ENCODE results near the gene CD40. TPM values are rescaled to one million over a fixed set of nuclear protein-coding genes. Genes with fewer than 3 reads are reported as not detected.

CD40 gene
- polyA plus RNA-seq, 1 of the 3 experiments (the other 2 are of a cell fraction): not detected

GRCh38 chr20:46108435-46108841 lies 9.7 kb upstream of the CD40 start:
- H3K9me3 ChIP-seq: no peaks in the 10 kb centered on the region
- no peaks in the 10 kb centered on the region for H3K9me2 ChIP-seq
- no peak overlapping the region for H3K4me2 ChIP-seq
- TF ChIP-seq PBX3 (IDR thresholded peaks at IDR 0.05) (no peak), RCOR1 (IDR thresholded peaks at IDR 0.05; ENCODE audit: low read length) (no peak), CHD2 (IDR thresholded peaks at IDR 0.05; ENCODE audit: low read length, partially characterized antibody) (no peak), TEAD4 (IDR thresholded peaks at IDR 0.05; ENCODE audit: borderline replicate concordance, insufficient read depth) (no peak), YY1 (IDR thresholded peaks at IDR 0.05; ENCODE audit: low read depth) (no peak), FOSL2 (IDR thresholded peaks at IDR 0.05; ENCODE audit: borderline replicate concordance, low read depth) (no peak), RXRA (IDR thresholded peaks at IDR 0.05; ENCODE audit: borderline replicate concordance, low read depth) (no peak), RAD21 (IDR thresholded peaks at IDR 0.05; ENCODE audit: low read length) (no peak), FOXM1 (IDR thresholded peaks at IDR 0.05; ENCODE audit: low read depth) (no peak), JUND (IDR thresholded peaks at IDR 0.05) (no peak), RFX5 (IDR thresholded peaks at IDR 0.05; ENCODE audit: low read length) (no peak), EP300 (IDR thresholded peaks at IDR 0.05; ENCODE audit: borderline replicate concordance in 1 of 2, low read depth in 1 of 2, low read length in 1 of 2) (no peak), FOXJ3 (CRISPR knock-in tag; IDR thresholded peaks at IDR 0.05) (no peak), SMC3 (IDR thresholded peaks at IDR 0.05; ENCODE audit: low read depth, low read length) (no peak), REST (IDR thresholded peaks at IDR 0.05; ENCODE audit: low read depth, low read length) (no peak), ELF1 (IDR thresholded peaks at IDR 0.05) (no peak)
- TF ChIP-seq, protein P1, sequence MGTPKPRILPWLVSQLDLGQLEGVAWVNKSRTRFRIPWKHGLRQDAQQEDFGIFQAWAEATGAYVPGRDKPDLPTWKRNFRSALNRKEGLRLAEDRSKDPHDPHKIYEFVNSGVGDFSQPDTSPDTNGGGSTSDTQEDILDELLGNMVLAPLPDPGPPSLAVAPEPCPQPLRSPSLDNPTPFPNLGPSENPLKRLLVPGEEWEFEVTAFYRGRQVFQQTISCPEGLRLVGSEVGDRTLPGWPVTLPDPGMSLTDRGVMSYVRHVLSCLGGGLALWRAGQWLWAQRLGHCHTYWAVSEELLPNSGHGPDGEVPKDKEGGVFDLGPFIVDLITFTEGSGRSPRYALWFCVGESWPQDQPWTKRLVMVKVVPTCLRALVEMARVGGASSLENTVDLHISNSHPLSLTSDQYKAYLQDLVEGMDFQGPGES (IDR thresholded peaks at IDR 0.05; ENCODE audit: low read depth, low read length): no peak
- TF ChIP-seq, protein P2, sequence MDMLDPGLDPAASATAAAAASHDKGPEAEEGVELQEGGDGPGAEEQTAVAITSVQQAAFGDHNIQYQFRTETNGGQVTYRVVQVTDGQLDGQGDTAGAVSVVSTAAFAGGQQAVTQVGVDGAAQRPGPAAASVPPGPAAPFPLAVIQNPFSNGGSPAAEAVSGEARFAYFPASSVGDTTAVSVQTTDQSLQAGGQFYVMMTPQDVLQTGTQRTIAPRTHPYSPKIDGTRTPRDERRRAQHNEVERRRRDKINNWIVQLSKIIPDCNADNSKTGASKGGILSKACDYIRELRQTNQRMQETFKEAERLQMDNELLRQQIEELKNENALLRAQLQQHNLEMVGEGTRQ (IDR thresholded peaks at IDR 0.05; ENCODE audit: borderline replicate concordance, low read depth, low read length): no peak
- peaks cover 0 to 6% of the 10 kb centered on the region in 2 experiments; a peak in 1 of 4 replicates for H3K4me1 ChIP-seq (ENCODE audit: control insufficient read depth in 1 of 2, insufficient read depth in 2 of 2, low read depth in 1 of 2, low read length in 1 of 2)
- POLR2A ChIA-PET: no interaction called here
- H3K27ac ChIP-seq (ENCODE audit: low read depth in 2 of 2, low read length in 1 of 2): no peak overlapping the region
- H3K4me3 ChIP-seq (ENCODE audit: low read depth in 2 of 2, low read length in 1 of 2): no peak overlapping the region
- DNase-seq: no peak
- H4K20me1 ChIP-seq (ENCODE audit: insufficient read depth): no peaks in the 10 kb centered on the region
- no peaks in the 10 kb centered on the region for H3F3A ChIP-seq (replicated peaks; ENCODE audit: insufficient read depth)
- no peak overlapping the region for H2AFZ ChIP-seq (ENCODE audit: low read depth)
- H3K36me3 ChIP-seq (replicated peaks in 1 of 2; ENCODE audit: control insufficient read depth in 1 of 2, insufficient read depth in 2 of 2, low read length in 1 of 2): no peaks in the 10 kb centered on the region
- H3K27me3 ChIP-seq (ENCODE audit: insufficient read depth): peaks cover 11% of the 10 kb centered on the region
- H3K79me2 ChIP-seq (ENCODE audit: insufficient read depth): no peaks in the 10 kb centered on the region
- no peak overlapping the region for H3K9ac ChIP-seq
- 76% methylated on average over 5 of the region's 5 CpGs for WGBS (ENCODE audit: low lambda C conversion rate)
- CTCF ChIA-PET: interaction anchor here (0.8 to 1.7 kb wide), 2 partner anchors 17 to 24 kb away, joined by 3 to 6 read pairs; no protein-coding TSS in a partner anchor
